Left colon (tissue), 2 donors: Measurements from ENCODE around the gene MYO3B. TPM values are rescaled to one million over a fixed set of nuclear protein-coding genes. Genes with fewer than 3 reads are reported as not detected.

Experiments used
- ATAC-seq: fragments of 200-7000 bp; cut with Tn5 transposase; one replicate; pipeline ENCODE4 v1.9.1; 2020; ENCODE audit warnings: mild to moderate bottlenecking, moderate library complexity
- DNase-seq, 2 donors: peaks; one replicate each; pipeline ENCODE4 v3.0.0-alpha.2; 2020
- intact Hi-C, 2 donors: fragments of 100-400 bp; cut with DNase I in 1 of 2; cut with micrococcal nuclease in 1 of 2; formaldehyde crosslinking; loops; one replicate each; pipeline versions ENCODE4 v1.11.2 to v1.14.0; 2022; cut with DNase I, micrococcal nuclease
- total RNA-seq, 2 donors: library from RNA; stranded (reverse); fragmentation: NEBNext Ultra II Directional; extraction: Animal tissue kit (Norgen Biotek cat#: 25700); gene quantifications; one replicate each; pipeline ENCODE4 v1.2.1, GENCODE V29; 2021
- donor health status: DM: no; HTN: no; CAD: no.
- donor health status: DM: yes; HTN: yes; CAD: no.

The MYO3B gene
- total RNA-seq, 2 donors from 2014 or later = 0.09 TPM; not detected in 1

DNA sequence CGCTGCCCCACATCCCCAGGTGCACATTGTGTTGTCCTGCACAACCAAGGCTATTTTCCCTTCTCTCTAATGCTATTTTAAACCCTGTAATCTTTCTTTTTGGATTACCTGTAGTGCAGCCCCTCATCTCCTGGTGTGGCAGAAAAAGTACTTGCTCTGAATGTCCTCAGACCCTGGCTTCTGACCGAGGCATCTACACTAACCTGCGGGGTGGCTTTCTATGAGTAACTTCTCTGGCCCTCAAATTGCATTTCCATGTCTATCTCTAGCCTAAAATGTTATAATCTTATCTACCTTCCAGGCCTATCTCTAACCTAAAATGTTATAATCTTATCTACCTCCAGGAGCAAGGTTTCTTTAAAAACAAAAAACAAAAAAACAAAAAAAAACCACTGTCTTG, 519.0 kb downstream of the MYO3B start:
- intact Hi-C loops = no loop called here
- DNase-seq = no peak
- no peak for ATAC-seq

DNA sequence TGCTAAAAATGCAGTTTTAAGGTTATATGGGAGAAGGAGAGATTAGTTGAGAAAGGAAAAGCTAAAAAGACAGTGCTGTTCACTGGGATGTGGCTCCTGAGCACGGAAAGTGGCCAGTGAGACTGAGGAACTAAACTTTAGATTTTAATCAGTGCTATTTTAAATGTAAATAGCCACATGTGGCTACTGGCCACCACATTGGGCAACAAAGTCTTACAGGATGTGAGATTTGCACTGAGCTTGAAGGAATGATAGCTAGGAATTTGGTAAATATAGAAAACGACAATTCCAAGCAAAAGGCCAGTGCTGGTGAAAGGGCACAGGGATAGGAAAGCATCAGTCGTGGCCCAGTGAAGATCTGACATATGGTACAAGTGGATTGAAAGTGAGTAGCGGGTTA, 523.1 kb downstream of the MYO3B start:
- ATAC-seq (no peak), DNase-seq (no peak)
- intact Hi-C loops = no loop called here

DNA sequence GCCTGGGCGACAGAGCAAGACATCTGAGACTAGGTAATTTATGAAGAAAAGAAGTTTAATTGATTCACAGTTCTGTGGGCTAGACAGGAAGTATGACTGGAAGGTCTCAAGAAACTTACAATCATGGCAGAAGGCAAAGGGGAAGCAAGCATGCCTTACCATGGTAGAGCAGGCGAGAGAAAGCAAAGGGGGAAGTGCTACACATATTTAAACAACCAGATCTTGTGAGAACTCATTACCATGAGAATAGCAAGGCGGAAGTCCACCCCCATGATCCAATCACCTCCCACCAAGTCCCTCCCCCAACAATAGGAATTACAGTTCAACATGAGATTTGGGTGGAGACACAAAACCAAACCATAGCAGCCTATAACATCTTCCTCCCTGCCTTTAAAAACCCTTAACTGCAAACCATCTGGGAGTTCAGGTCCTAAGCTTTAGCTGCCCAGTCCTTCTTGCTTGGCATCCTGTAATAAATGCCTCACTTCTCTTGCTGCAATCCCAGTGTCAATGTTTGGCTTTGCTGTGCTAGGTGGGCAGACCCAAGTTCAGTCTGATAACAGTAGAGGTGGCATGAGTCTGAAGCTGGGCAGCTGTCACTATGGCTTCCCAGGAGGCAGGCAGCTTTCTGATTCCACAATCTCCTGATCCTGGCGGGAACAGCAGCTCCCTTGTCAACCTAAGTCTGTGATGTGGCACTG, 526.0 kb downstream of the MYO3B start:
- intact Hi-C loops = no loop called here
- DNase-seq = no peak
- ATAC-seq = no peak
